ENCODE data around the gene SH3BGRL. TPM values are rescaled to one million over a fixed set of nuclear protein-coding genes. Genes with fewer than 3 reads are reported as not detected.
A peak's percentile ranks its signal among the peaks of the same experiment; 100 is the strongest.

SH3BGRL gene
- total RNA-seq, 2 experiments from 2014 or later: 30.0 to 33.1 TPM

- POLR2A ChIA-PET: no interaction called here
Observed at GRCh38 chrX:81201071-81201470, 831 bp upstream of the SH3BGRL start.

GRCh38 chrX:81202456-81202819 is 536 bp downstream of the SH3BGRL start:
- Mint-ChIP-seq H3K27ac (peak overlapping the region; percentile 97), H3K4me3 (peak overlapping the region; percentile 97), H3K27me3 (no peaks in the 10 kb centered on the region), H3K4me1 (ENCODE audit: low read depth) (peaks cover 42% of the 10 kb centered on the region), H3K9me3 (no peaks in the 10 kb centered on the region), H3K36me3 (ENCODE audit: low read depth) (peaks cover 11% of the 10 kb centered on the region)
- DNase-seq (peak; percentile 1), ATAC-seq (peak; percentile 35)
- no peak for TF ChIP-seq CTCF (IDR thresholded peaks at IDR 0.05)
- ChIA-PET POLR2A (interaction anchor here (1.2 kb wide), 1 partner anchor 393 kb away, joined by 3 read pairs; the partner anchor contains the start of gene BRWD3), CTCF (interaction anchor here (1.3 kb wide), 1 partner anchor 175 kb away, joined by 6 read pairs; no protein-coding TSS in a partner anchor)
- intact Hi-C loops (cut with micrococcal nuclease): no loop called here

More at GRCh38 chrX:81201071-81201470, 831 bp upstream of the SH3BGRL start:
- ATAC-seq: no peak
- no peaks in the 10 kb centered on the region for H3K27me3 Mint-ChIP-seq
- H3K27ac Mint-ChIP-seq: peak overlapping the region; percentile 97
- peak overlapping the region; percentile 97 for H3K4me3 Mint-ChIP-seq
- TF ChIP-seq CTCF (IDR thresholded peaks at IDR 0.05): no peak
- intact Hi-C loops (cut with micrococcal nuclease): no loop called here
- DNase-seq: no peak
- H3K4me1 Mint-ChIP-seq (ENCODE audit: low read depth): peaks cover 32% of the 10 kb centered on the region
- H3K36me3 Mint-ChIP-seq (ENCODE audit: low read depth): peaks cover 10% of the 10 kb centered on the region
- CTCF ChIA-PET: interaction anchor here (1.0 to 1.3 kb wide), 3 partner anchors 8 to 176 kb away, joined by 3 to 6 read pairs (median 5); no protein-coding TSS in a partner anchor
- H3K9me3 Mint-ChIP-seq: no peaks in the 10 kb centered on the region

- ChIA-PET CTCF (no interaction called here), POLR2A (interaction anchor here (1.2 kb wide), 1 partner anchor 393 kb away, joined by 3 read pairs; the partner anchor contains the start of gene BRWD3)
- Mint-ChIP-seq H3K27me3 (no peaks in the 10 kb centered on the region), H3K36me3 (ENCODE audit: low read depth) (peaks cover 14% of the 10 kb centered on the region), H3K4me3 (peak overlapping the region; percentile 97), H3K9me3 (no peaks in the 10 kb centered on the region), H3K27ac (peak overlapping the region; percentile 97), H3K4me1 (ENCODE audit: low read depth) (peaks cover 46% of the 10 kb centered on the region)
- ATAC-seq (no peak), DNase-seq (no peak)
- intact Hi-C loops (cut with micrococcal nuclease): no loop called here
- no peak for TF ChIP-seq CTCF (IDR thresholded peaks at IDR 0.05)
Observed at GRCh38 chrX:81202943-81203342, 1.0 kb downstream of the SH3BGRL start.

GRCh38 chrX:81205551-81205950 is 3.6 kb downstream of the SH3BGRL start:
- no peak for TF ChIP-seq CTCF (IDR thresholded peaks at IDR 0.05)
- Mint-ChIP-seq H3K36me3 (ENCODE audit: low read depth) (peaks cover 14% of the 10 kb centered on the region), H3K27me3 (no peaks in the 10 kb centered on the region), H3K27ac (no peak overlapping the region), H3K4me1 (ENCODE audit: low read depth) (peaks cover 47% of the 10 kb centered on the region), H3K4me3 (no peak overlapping the region), H3K9me3 (no peaks in the 10 kb centered on the region)
- ATAC-seq: no peak
- POLR2A ChIA-PET: no interaction called here
- CTCF ChIA-PET: no interaction called here
- intact Hi-C loops (cut with micrococcal nuclease): no loop called here
- DNase-seq: no peak

GRCh38 chrX:81206476-81206875 is 4.6 kb downstream of the SH3BGRL start:
- no peak for DNase-seq
- Mint-ChIP-seq H3K4me3 (no peak overlapping the region), H3K36me3 (ENCODE audit: low read depth) (peaks cover 14% of the 10 kb centered on the region), H3K9me3 (no peaks in the 10 kb centered on the region), H3K4me1 (ENCODE audit: low read depth) (peaks cover 40% of the 10 kb centered on the region), H3K27ac (no peak overlapping the region), H3K27me3 (no peaks in the 10 kb centered on the region)
- ChIA-PET POLR2A (no interaction called here), CTCF (interaction anchor here (1.5 kb wide), 1 partner anchor 11 kb away, joined by 3 read pairs; no protein-coding TSS in a partner anchor)
- TF ChIP-seq CTCF (IDR thresholded peaks at IDR 0.05): no peak
- intact Hi-C loops (cut with micrococcal nuclease): no loop called here
- ATAC-seq: no peak

All from activated CD8-positive, alpha-beta T cell treated with anti-CD3 and anti-CD28 coated beads for 36 hours (primary cell).